Measurements from ENCODE around the gene FAM8A1. TPM values are rescaled to one million over a fixed set of nuclear protein-coding genes. Genes with fewer than 3 reads are reported as not detected.

Gene FAM8A1
- total RNA-seq, 1 donor = 29.7 TPM

DNA sequence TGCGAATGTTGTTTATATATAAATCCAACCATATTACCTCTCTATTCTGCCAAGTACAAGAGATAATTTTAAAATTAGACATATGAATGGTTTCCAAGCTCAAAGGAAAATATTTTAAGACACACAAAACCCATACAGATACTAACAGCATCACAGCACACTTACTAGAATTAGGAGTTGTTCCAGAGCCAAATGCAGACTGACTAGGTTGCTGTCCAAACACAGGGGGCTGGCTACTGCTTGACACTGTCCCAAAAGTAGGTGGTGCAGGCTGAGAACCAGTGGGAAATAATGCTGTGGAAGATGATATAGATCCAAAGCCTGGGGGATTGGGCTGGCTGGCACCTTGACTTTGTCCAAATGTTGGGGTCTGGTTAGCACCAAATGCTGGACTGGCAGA is 24.3 kb downstream of the FAM8A1 start:
- Histone ChIP-seq H3K79me2 (ENCODE audit: insufficient read depth, low read length) (peaks cover 63% of the 10 kb centered on the region), H4K20me1 (ENCODE audit: insufficient read depth, low read length) (peaks cover 3% of the 10 kb centered on the region)

DNA sequence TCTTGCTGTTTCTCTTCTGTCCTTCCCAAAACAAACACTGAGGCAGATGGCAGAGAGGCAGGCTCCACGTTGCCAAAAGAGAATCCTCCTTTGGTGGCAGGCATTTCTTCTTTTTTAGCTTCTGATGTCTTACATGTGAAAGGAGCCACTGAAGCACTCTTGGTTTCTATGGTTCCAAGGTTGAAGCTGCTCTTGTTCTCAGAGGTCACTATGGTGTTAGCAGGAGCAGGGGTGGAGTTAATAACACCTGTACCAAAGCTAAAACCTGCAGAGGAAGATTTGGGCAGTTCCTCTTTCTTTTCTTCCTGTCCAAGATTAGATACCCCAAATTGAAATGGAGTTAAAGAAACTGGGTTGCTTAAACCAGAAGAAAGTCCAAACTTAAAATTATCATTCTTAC is 28.8 kb downstream of the FAM8A1 start:
- no peak for DNase-seq (ENCODE audit: insufficient read length, low spot score, missing footprints)
- no peak overlapping the region for H3K4me3 ChIP-seq (ENCODE audit: insufficient read depth, low read length)
- H3K4me2 ChIP-seq (ENCODE audit: insufficient read depth, low read length) = no peak overlapping the region
- H3K9me3 ChIP-seq (ENCODE audit: low read depth, low read length) = no peaks in the 10 kb centered on the region
- no peaks in the 10 kb centered on the region for H3K4me1 ChIP-seq (ENCODE audit: insufficient read depth, low read length)
- H3K79me2 ChIP-seq (ENCODE audit: insufficient read depth, low read length) = peaks cover 48% of the 10 kb centered on the region
- peaks cover 55% of the 10 kb centered on the region for H3K36me3 ChIP-seq (ENCODE audit: insufficient read depth, low read length)
- no peaks in the 10 kb centered on the region for H3K27me3 ChIP-seq (ENCODE audit: insufficient read depth, low read length)
- TF ChIP-seq CTCF (IDR thresholded peaks at IDR 0.05; ENCODE audit: extremely low read depth, low read depth, low read length) = no peak
- H2AFZ ChIP-seq (ENCODE audit: low read length) = no peak overlapping the region
- no peak overlapping the region for H3K27ac ChIP-seq (ENCODE audit: low read depth, low read length)
- no peaks in the 10 kb centered on the region for H4K20me1 ChIP-seq (ENCODE audit: insufficient read depth, low read length)

More for the DNA sequence above, 24.3 kb downstream of the FAM8A1 start:
- H3K36me3 ChIP-seq (ENCODE audit: insufficient read depth, low read length) = peaks cover 49% of the 10 kb centered on the region
- H3K4me3 ChIP-seq (ENCODE audit: insufficient read depth, low read length) = no peak overlapping the region
- DNase-seq (ENCODE audit: insufficient read length, low spot score, missing footprints) = no peak
- H3K27me3 ChIP-seq (ENCODE audit: insufficient read depth, low read length) = no peaks in the 10 kb centered on the region
- no peak overlapping the region for H2AFZ ChIP-seq (ENCODE audit: low read length)
- TF ChIP-seq CTCF (IDR thresholded peaks at IDR 0.05; ENCODE audit: extremely low read depth, low read depth, low read length) = no peak
- H3K9me3 ChIP-seq (ENCODE audit: low read depth, low read length) = no peaks in the 10 kb centered on the region
- no peak overlapping the region for H3K27ac ChIP-seq (ENCODE audit: low read depth, low read length)
- H3K4me1 ChIP-seq (ENCODE audit: insufficient read depth, low read length) = no peaks in the 10 kb centered on the region
- no peak overlapping the region for H3K4me2 ChIP-seq (ENCODE audit: insufficient read depth, low read length)

GRCh38 chr6:17629824-17630510 is 29.9 kb downstream of the FAM8A1 start:
- Histone ChIP-seq H3K4me3 (ENCODE audit: insufficient read depth, low read length) (no peak overlapping the region), H3K79me2 (ENCODE audit: insufficient read depth, low read length) (peaks cover 48% of the 10 kb centered on the region), H3K4me2 (ENCODE audit: insufficient read depth, low read length) (no peak overlapping the region), H3K36me3 (ENCODE audit: insufficient read depth, low read length) (peaks cover 44% of the 10 kb centered on the region), H3K9me3 (ENCODE audit: low read depth, low read length) (no peaks in the 10 kb centered on the region), H2AFZ (ENCODE audit: low read length) (no peak overlapping the region), H3K27ac (ENCODE audit: low read depth, low read length) (no peak overlapping the region), H3K4me1 (ENCODE audit: insufficient read depth, low read length) (no peaks in the 10 kb centered on the region), H4K20me1 (ENCODE audit: insufficient read depth, low read length) (no peaks in the 10 kb centered on the region), H3K27me3 (ENCODE audit: insufficient read depth, low read length) (no peaks in the 10 kb centered on the region)
- no peak for TF ChIP-seq CTCF (IDR thresholded peaks at IDR 0.05; ENCODE audit: extremely low read depth, low read depth, low read length)
- DNase-seq (ENCODE audit: insufficient read length, low spot score, missing footprints) = no peak

DNA sequence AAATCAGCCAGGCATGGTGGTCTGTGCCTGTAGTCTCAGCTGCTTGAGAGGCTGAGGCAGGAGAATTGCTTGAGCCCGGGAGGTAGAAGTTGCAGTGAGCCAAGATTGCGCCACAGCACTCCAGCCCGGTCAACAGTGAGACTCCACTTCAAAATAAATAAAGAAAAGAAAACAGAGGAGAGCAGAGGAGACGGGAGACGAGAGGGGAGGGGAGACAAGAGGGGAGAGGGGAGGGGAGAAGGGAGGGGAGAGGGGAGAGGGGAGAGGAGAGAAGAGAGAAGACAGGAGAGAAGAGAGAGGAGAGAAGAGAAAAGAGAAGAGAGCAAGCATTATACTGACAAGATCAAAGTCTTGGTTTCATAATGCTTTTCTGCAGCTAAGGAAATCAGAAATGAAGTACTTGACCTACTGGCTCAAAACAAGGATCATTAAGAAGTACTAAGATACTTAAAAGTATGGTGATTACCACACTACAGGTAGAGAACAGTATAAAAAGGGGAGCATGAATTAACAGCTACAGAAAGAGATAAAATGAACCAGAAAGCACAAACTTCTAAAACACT is 30.5 kb downstream of the FAM8A1 start:
- Histone ChIP-seq H3K9me3 (ENCODE audit: low read depth, low read length) (no peaks in the 10 kb centered on the region), H3K4me2 (ENCODE audit: insufficient read depth, low read length) (no peak overlapping the region), H3K4me3 (ENCODE audit: insufficient read depth, low read length) (no peak overlapping the region), H3K79me2 (ENCODE audit: insufficient read depth, low read length) (peaks cover 50% of the 10 kb centered on the region), H4K20me1 (ENCODE audit: insufficient read depth, low read length) (no peaks in the 10 kb centered on the region), H3K27ac (ENCODE audit: low read depth, low read length) (no peak overlapping the region), H3K36me3 (ENCODE audit: insufficient read depth, low read length) (peaks cover 38% of the 10 kb centered on the region), H3K4me1 (ENCODE audit: insufficient read depth, low read length) (no peaks in the 10 kb centered on the region), H3K27me3 (ENCODE audit: insufficient read depth, low read length) (no peaks in the 10 kb centered on the region), H2AFZ (ENCODE audit: low read length) (no peak overlapping the region)
- no peak for TF ChIP-seq CTCF (IDR thresholded peaks at IDR 0.05; ENCODE audit: extremely low read depth, low read depth, low read length)
- no peak for DNase-seq (ENCODE audit: insufficient read length, low spot score, missing footprints)

All from osteoblast (primary cell).